GM12875 (cell line): ENCODE data around the gene TSHZ3.

ENCODE experiments used
- H3K4me3 ChIP-seq: one replicate; pipeline ENCODE4 v1.5.1; 2011; ENCODE audit warnings: low read depth, low read length, control low read depth
- TF ChIP-seq, protein P1 (sequence below): IDR thresholded peaks from 2 replicates; pipeline ENCODE4 v1.5.1; 2011; ENCODE audit warnings: low read depth, mild to moderate bottlenecking, control low read depth, inconsistent platforms, low read length, moderate library complexity, borderline replicate concordance; ENCODE audit not compliant: insufficient read depth

TSHZ3 gene

DNA sequence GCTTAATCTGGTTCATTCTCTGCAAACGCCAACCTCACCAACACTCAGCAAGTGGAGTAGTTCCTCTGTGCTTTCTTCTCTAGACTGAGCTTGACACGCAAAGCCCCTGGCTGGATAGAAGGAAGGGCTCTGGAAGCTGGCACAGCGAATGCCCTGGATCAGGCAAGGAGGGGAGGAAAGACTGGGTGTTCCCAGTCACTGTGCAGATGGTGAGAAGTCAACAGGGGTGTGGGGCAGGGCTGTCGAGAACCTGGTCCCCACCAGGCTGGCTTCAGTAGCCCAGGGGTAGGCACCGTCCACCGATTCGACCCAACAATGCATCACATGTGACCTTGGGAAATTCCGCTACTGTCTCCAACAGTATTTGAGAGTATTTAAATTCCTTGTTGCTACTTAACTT, 65.5 kb downstream of the TSHZ3 start:
- TF ChIP-seq, protein P1, sequence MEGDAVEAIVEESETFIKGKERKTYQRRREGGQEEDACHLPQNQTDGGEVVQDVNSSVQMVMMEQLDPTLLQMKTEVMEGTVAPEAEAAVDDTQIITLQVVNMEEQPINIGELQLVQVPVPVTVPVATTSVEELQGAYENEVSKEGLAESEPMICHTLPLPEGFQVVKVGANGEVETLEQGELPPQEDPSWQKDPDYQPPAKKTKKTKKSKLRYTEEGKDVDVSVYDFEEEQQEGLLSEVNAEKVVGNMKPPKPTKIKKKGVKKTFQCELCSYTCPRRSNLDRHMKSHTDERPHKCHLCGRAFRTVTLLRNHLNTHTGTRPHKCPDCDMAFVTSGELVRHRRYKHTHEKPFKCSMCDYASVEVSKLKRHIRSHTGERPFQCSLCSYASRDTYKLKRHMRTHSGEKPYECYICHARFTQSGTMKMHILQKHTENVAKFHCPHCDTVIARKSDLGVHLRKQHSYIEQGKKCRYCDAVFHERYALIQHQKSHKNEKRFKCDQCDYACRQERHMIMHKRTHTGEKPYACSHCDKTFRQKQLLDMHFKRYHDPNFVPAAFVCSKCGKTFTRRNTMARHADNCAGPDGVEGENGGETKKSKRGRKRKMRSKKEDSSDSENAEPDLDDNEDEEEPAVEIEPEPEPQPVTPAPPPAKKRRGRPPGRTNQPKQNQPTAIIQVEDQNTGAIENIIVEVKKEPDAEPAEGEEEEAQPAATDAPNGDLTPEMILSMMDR: no peak
- H3K4me3 ChIP-seq: no peak overlapping the region

- TF ChIP-seq, protein P1: no peak
- H3K4me3 ChIP-seq: no peak overlapping the region
These were observed 66.9 kb downstream of the TSHZ3 start for GRCh38 chr19:31282346-31282745.

DNA sequence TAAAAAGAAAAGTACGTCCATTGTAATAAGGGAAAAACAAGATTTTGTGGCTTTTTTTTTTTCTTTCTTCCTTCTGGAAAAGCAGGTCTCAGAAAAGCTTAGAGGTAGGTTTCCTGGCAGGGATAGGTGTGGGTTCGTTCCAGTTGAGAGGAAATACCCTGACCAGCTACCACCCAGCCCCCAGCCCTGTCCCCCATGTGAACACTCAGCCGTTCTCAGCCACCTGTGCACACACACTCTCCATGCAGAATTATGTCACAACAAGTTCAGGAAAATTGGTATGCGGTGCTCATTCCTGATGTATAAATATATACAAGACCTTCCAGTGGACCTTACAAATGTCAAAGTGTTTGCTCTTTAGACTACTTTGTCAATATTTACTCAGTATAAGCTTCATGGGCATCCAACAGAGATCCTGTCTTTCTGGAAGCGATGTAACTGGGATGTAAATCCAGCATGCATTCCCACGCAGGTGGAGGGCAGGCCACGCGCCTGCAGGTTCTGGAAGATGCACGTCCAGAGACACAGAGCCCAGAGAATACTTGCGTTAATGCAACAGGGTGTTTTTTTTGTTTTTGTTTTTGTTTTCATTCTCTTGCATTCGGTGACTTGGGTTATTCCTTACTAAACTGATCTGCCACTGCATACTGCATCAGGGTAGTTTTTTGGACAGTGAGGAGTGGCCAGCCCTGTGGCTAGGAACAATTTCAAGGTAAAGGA, 68.8 kb downstream of the TSHZ3 start:
- no peak overlapping the region for H3K4me3 ChIP-seq
- TF ChIP-seq, protein P1: no peak

DNA sequence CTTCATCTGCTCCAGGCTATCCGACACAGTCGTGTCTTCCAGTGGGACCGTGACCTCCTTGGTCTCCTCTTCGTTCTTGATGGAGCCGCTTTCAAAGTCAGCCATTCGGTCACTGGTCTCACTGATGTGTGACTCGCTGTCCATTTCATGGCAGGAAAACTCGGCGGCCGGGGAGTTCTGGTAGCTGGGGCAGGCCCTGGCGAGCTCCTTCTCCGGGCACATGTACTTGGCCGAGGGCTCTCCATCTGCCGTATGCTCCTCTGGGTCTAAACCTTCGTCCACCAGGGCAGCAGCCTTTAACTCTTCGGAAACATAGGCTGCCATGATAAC, 69.8 kb downstream of the TSHZ3 start:
- TF ChIP-seq, protein P1: no peak
- H3K4me3 ChIP-seq: no peak overlapping the region

GRCh38 chr19:31278555-31279435, 70.4 kb downstream of the TSHZ3 start:
- H3K4me3 ChIP-seq: no peak overlapping the region
- TF ChIP-seq, protein P1: no peak

DNA sequence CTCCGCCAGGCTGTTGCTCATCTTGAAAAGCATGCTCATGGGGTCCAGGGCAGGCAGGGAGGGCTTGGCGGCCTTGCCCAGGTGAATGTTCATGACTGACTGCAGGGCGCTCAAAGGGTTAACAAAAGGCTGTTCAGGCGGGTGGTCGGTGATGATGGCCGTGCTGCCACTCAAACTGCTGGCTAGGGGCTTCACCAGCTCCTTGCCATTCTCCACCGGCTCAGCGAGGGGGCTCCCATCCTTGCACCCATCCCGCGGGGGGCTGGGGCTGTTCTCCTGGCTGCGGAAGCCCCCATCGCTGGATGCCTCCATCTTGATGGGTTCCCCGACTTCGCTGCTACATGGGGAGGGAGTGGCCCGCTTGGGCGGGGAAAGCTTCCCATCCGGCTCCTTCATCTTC, 71.7 kb downstream of the TSHZ3 start:
- H3K4me3 ChIP-seq: no peak overlapping the region
- TF ChIP-seq, protein P1: no peak

DNA sequence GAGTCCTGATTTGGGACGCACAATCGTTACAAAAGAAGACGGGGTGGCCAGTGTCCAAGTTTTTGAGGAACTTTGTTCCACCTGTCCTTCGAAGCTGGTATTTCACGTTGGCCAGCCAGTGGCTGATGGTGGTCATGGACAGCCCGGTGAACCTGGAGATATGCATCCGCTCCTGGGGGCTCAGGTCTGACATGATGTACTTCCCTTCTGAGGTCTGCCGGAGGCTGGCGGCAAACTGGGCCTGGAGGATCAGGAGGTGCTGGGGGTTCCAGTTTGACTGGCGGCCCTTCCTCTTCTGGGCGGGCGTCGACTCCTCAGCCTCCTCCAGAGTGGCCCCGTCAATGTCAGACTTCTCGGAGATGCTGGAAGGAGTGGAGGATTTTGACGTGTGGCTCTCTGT, 72.4 kb downstream of the TSHZ3 start:
- TF ChIP-seq, protein P1: no peak
- H3K4me3 ChIP-seq: no peak overlapping the region
